HCT116 (cell line): ENCODE results near the gene CPT2. TPM values are rescaled to one million over a fixed set of nuclear protein-coding genes. Genes with fewer than 3 reads are reported as not detected.
"Not testable (repeated sequence)": the region's sequence is repeated elsewhere in the genome, so short reads cannot be mapped to it uniquely, and the experiment has no call there.

Experiments
- ATAC-seq: fragments of 200-7000 bp; cut with Tn5 transposase; 2 replicates; pipeline ENCODE4 v1.9.1; 2020; ENCODE audit warnings: mild to moderate bottlenecking, moderate library complexity
- BruUV-seq: library from RNA; stranded (reverse); fragments of 400-500 nt; replicated peaks from 2 replicates; lab custom pipeline; 2021; lab: Mats Ljungman, UMichigan
- CTCF ChIA-PET: fragments of 300-600 bp; sonication (Branson Sonifier 250); formaldehyde crosslinking; loops from one replicate; lab custom pipeline; 2021; ENCODE audit warnings: antibody characterized with exemption; lab: Charles Lee
- POLR2A ChIA-PET: fragments of 300-600, 350-600 bp; sonication (Branson Sonifier 250); formaldehyde crosslinking; loops from one replicate; lab custom pipeline; 2021; ENCODE audit warnings: antibody characterized with exemption; lab: Charles Lee
- RAD21 ChIA-PET, 2 experiments: fragments of 300-600 bp; sonication (Branson Sonifier 250); formaldehyde crosslinking; loops; one replicate each; lab custom pipeline; 2023; ENCODE audit warnings: low total read pairs in 2 of 2; ENCODE audit not compliant: uncharacterized antibody in 2 of 2, unreplicated experiment in 2 of 2, low non-redundant PET in 1 of 2; lab: Charles Lee
- DNase-seq: peaks from one replicate; pipeline ENCODE4 v3.0.0-alpha.2; 2010; ENCODE audit warnings: low read depth, low spot score
- H2AFZ ChIP-seq: fragments of 200-600 bp; shearing (Covaris generic), sonication (generic); 2 replicates; pipeline ENCODE4 v1.6.1; 2017; ENCODE audit warnings: low read depth, mixed run types, mixed read lengths, antibody characterized with exemption, low read length; ENCODE audit not compliant: poor library complexity, severe bottlenecking
- H3K27ac ChIP-seq: 2 replicates; pipeline ENCODE4 v1.5.1; 2012; ENCODE audit warnings: low read depth, low read length
- H3K27me3 ChIP-seq: fragments of 200-600 bp; sonication (generic); 2 replicates; pipeline ENCODE4 v1.6.1; 2016; ENCODE audit warnings: mixed run types, low read length, mixed read lengths; ENCODE audit not compliant: insufficient read depth
- H3K36me3 ChIP-seq, 2 experiments: fragments of 200-500 bp in 1 of 2; fragments of 200-600 bp in 1 of 2; sonication (Bioruptor generic) in 1 of 2; sonication (generic) in 1 of 2; 2 replicates each; pipeline versions ENCODE4 v1.5.1 to v1.6.1; 2014 to 2016; ENCODE audit warnings: low read length in 2 of 2, inconsistent platforms in 1 of 2, mixed read lengths in 1 of 2, mixed run types in 1 of 2; ENCODE audit not compliant: insufficient read depth in 2 of 2, control insufficient read depth in 1 of 2
- H3K4me1 ChIP-seq, 2 experiments: fragments of 200-600 bp in 1 of 2; sonication (generic) in 1 of 2; 2 replicates each; pipeline versions ENCODE4 v1.5.1 to v1.6.1; 2012 to 2017; ENCODE audit warnings: low read length in 2 of 2, inconsistent platforms in 1 of 2, mild to moderate bottlenecking in 1 of 2, mixed read lengths in 1 of 2, mixed run types in 1 of 2, moderate library complexity in 1 of 2; ENCODE audit not compliant: insufficient read depth in 2 of 2, control insufficient read depth in 1 of 2
- H3K4me2 ChIP-seq: fragments of 200-600 bp; sonication (generic); 2 replicates; pipeline ENCODE4 v1.6.1; 2017; ENCODE audit warnings: mixed run types, low read length, mixed read lengths
- H3K4me3 ChIP-seq, 2 experiments: fragments of 200-600 bp in 1 of 2; sonication (generic) in 1 of 2; replicated peaks in 1 of 2; 2 replicates each; pipeline ENCODE4 v1.5.1; 2011 to 2016; ENCODE audit warnings: low read length in 2 of 2, control low read depth in 1 of 2, low read depth in 1 of 2, mild to moderate bottlenecking in 1 of 2, mixed read lengths in 1 of 2, mixed run types in 1 of 2
- H3K79me2 ChIP-seq: fragments of 200-600 bp; sonication (generic); 2 replicates; pipeline ENCODE4 v1.6.1; 2017; ENCODE audit warnings: mild to moderate bottlenecking, mixed run types, low read length, moderate library complexity, mixed read lengths; ENCODE audit not compliant: insufficient read depth
- H3K9ac ChIP-seq: fragments of 200-600 bp; sonication (generic); 2 replicates; pipeline ENCODE4 v1.6.1; 2016; ENCODE audit warnings: low read length, mixed read lengths
- H3K9me2 ChIP-seq: fragments of 200-600 bp; sonication (generic), shearing (Covaris generic); 2 replicates; pipeline ENCODE4 v1.6.1; 2017; ENCODE audit warnings: mixed run types, mild to moderate bottlenecking, moderate library complexity; ENCODE audit not compliant: insufficient read depth
- H3K9me3 ChIP-seq, 2 experiments: fragments of 200-500 bp in 1 of 2; fragments of 200-600 bp in 1 of 2; sonication (Bioruptor generic) in 1 of 2; sonication (generic) in 1 of 2; 2 replicates each; pipeline ENCODE4 v1.6.1; 2014 to 2017; ENCODE audit warnings: low read length in 2 of 2, mixed read lengths in 2 of 2, inconsistent platforms in 1 of 2, low read depth in 1 of 2, mild to moderate bottlenecking in 1 of 2, mixed run types in 1 of 2, moderate library complexity in 1 of 2; ENCODE audit not compliant: control insufficient read depth in 1 of 2, insufficient read depth in 1 of 2
- H4K20me1 ChIP-seq: fragments of 200-600 bp; sonication (generic), shearing (Covaris generic); 2 replicates; pipeline ENCODE4 v1.6.1; 2017; ENCODE audit warnings: mixed run types, mild to moderate bottlenecking, moderate library complexity; ENCODE audit not compliant: insufficient read depth
- ATF3 ChIP-seq: IDR thresholded peaks from 2 replicates; pipeline ENCODE4 v1.6.1; 2012
- CTCF ChIP-seq, 3 experiments: fragments of 200-600 bp in 1 of 3; sonication (generic) in 1 of 3; IDR thresholded peaks in 2 of 3; conservative IDR thresholded peaks in 1 of 3; 2 replicates each; pipeline ENCODE4 v1.5.1; 2012 to 2017; ENCODE audit warnings: low read depth in 2 of 3, low read length in 2 of 3, antibody characterized with exemption in 1 of 3, borderline replicate concordance in 1 of 3, control low read depth in 1 of 3, mild to moderate bottlenecking in 1 of 3, mixed read lengths in 1 of 3, mixed run types in 1 of 3, moderate library complexity in 1 of 3; ENCODE audit not compliant: insufficient read depth in 1 of 3
- JUND ChIP-seq: IDR thresholded peaks from 2 replicates; pipeline ENCODE4 v1.6.1; 2012
- POLR2A ChIP-seq: IDR thresholded peaks from 2 replicates; pipeline ENCODE4 v1.7.0; 2011; ENCODE audit warnings: borderline replicate concordance; ENCODE audit not compliant: insufficient read depth, insufficient read length; ENCODE audit errors: extremely low read depth
- RAD21 ChIP-seq: IDR thresholded peaks from 2 replicates; pipeline ENCODE4 v1.6.1; 2012; ENCODE audit warnings: low read depth, mild to moderate bottlenecking
- REST ChIP-seq: IDR thresholded peaks from 2 replicates; pipeline ENCODE4 v1.6.1; 2012; ENCODE audit warnings: low read depth
- SRF ChIP-seq: IDR thresholded peaks from 2 replicates; pipeline ENCODE4 v1.6.1; 2012; ENCODE audit warnings: low read depth
- TCF7L2 ChIP-seq: IDR thresholded peaks from 2 replicates; pipeline ENCODE4 v1.7.0; 2011; ENCODE audit warnings: borderline replicate concordance, inconsistent platforms; ENCODE audit not compliant: insufficient read depth, insufficient read length; ENCODE audit errors: extremely low read depth
- intact Hi-C: fragments of 100-400 bp; cut with micrococcal nuclease; formaldehyde crosslinking; loops from 2 replicates; pipeline ENCODE4 v1.10.0; 2022
- total RNA-seq: library from RNA; stranded (reverse); gene quantifications from one replicate; pipeline ENCODE4 v1.2.1, GENCODE V29; 2021; ENCODE audit not compliant: unreplicated experiment

The CPT2 gene
- total RNA-seq, 1 experiment from 2014 or later: 18.1 TPM

GRCh38 chr1:53183095-53183990 is 13.3 kb upstream of the CPT2 start:
- no peak overlapping the region for H3K27ac ChIP-seq
- CTCF ChIA-PET: interaction anchor here (1.2 to 2.9 kb wide), 4 partner anchors 9 to 168 kb away, joined by 3 to 15 read pairs (median 10); no protein-coding TSS in a partner anchor
- H3K4me1 ChIP-seq: peaks cover 0 to 13% of the 10 kb centered on the region in 2 experiments; a peak in 2 of 4 replicates
- no peak overlapping the region for H3K4me2 ChIP-seq
- no peak overlapping the region for H2AFZ ChIP-seq
- intact Hi-C loops: loop anchor here (5.0 to 10.0 kb wide), 2 partner anchors 169 to 481 kb away; no protein-coding TSS in a partner anchor
- ATAC-seq: no peak
- no peak overlapping the region for H3K9ac ChIP-seq
- RAD21 ChIA-PET: no interaction called here
- POLR2A ChIA-PET: no interaction called here
- H3K4me3 ChIP-seq: no peak overlapping the region
- BruUV-seq: no TSS peak
- H3K27me3 ChIP-seq: no peaks in the 10 kb centered on the region
- no peaks in the 10 kb centered on the region for H3K79me2 ChIP-seq
- H3K9me2 ChIP-seq: no peaks in the 10 kb centered on the region
- no peaks in the 10 kb centered on the region for H3K9me3 ChIP-seq
- no peaks in the 10 kb centered on the region for H3K36me3 ChIP-seq
- no peaks in the 10 kb centered on the region for H4K20me1 ChIP-seq
- no peak for DNase-seq
- no peak for TF ChIP-seq ATF3
- no peak for TF ChIP-seq RAD21
- TF ChIP-seq CTCF (IDR thresholded peaks at IDR 0.05 in 2 of 3, conservative IDR thresholded peaks at IDR 0.05 in 1 of 3; ENCODE audit: borderline replicate concordance in 1 of 3, insufficient read depth in 1 of 3, low read depth in 2 of 3, low read length in 2 of 3): no peak
- TF ChIP-seq REST: no peak
- TF ChIP-seq SRF: no peak
- TF ChIP-seq JUND: no peak
- TF ChIP-seq TCF7L2: no peak
- no peak for TF ChIP-seq POLR2A
- TF ChIP-seq, all 23 proteins: peak for 0

- H2AFZ ChIP-seq, H3K4me2 ChIP-seq, H3K9me3 ChIP-seq, DNase-seq, H3K79me2 ChIP-seq, POLR2A ChIA-PET, H3K27me3 ChIP-seq, H3K9me2 ChIP-seq, ATAC-seq, BruUV-seq, H3K36me3 ChIP-seq, H4K20me1 ChIP-seq, H3K9ac ChIP-seq, H3K4me3 ChIP-seq, H3K27ac ChIP-seq, RAD21 ChIA-PET: not testable (repeated sequence)
- intact Hi-C loops: loop anchor here (1.0 to 10.0 kb wide), 2 partner anchors 171 to 282 kb away; no protein-coding TSS in a partner anchor
- CTCF ChIA-PET: interaction anchor here (0.8 kb wide), 1 partner anchor 207 kb away, joined by 4 read pairs; no protein-coding TSS in a partner anchor
- H3K4me1 ChIP-seq: peaks cover 0 to 13% of the 10 kb centered on the region in 2 experiments; a peak in 2 of 4 replicates
Observed at GRCh38 chr1:53185955-53186297, 10.7 kb upstream of the CPT2 start.
